ENCODE data around the gene PDLIM1. TPM values are rescaled to one million over a fixed set of nuclear protein-coding genes. Genes with fewer than 3 reads are reported as not detected.

Gene PDLIM1
- total and polyA plus RNA-seq, 9 of the 15 experiments (the other 6 are each of a cell fraction or from before 2014, with no cell fraction given), result 19.8 to 164 (median 39.1) TPM

- TF ChIP-seq USF2 (CRISPR knock-in tag; IDR thresholded peaks at IDR 0.05) (no peak), ZNF79 (CRISPR knock-in tag; IDR thresholded peaks at IDR 0.05; ENCODE audit: low read depth) (no peak), NCOA6 (IDR thresholded peaks at IDR 0.05) (no peak), MAFK (IDR thresholded peaks at IDR 0.05; ENCODE audit: low read length) (no peak), ESRRA (IDR thresholded peaks at IDR 0.05; ENCODE audit: borderline replicate concordance, low read depth) (no peak; the same call in 1 of the 2 replicates), SMARCE1 (IDR thresholded peaks at IDR 0.05) (peak; percentile 78; the same call in 1 of the 2 replicates), ZNF551 (CRISPR knock-in tag; IDR thresholded peaks at IDR 0.05) (no peak), MTA3 (IDR thresholded peaks at IDR 0.05; ENCODE audit: borderline replicate concordance) (0 out of 2 replicates have a peak, but pooled peaks have one; percentile 13), KAT2B (IDR thresholded peaks at IDR 0.05; ENCODE audit: low read depth, low read length) (no peak), ZNF318 (IDR thresholded peaks at IDR 0.05; ENCODE audit: borderline replicate concordance in 1 of 2, low read depth in 1 of 2) (no peak), MTA2 (IDR thresholded peaks at IDR 0.05; ENCODE audit: low read depth) (peak; percentile 11; the same call in 1 of the 2 replicates), POLR2G (IDR thresholded peaks at IDR 0.05; ENCODE audit: low read depth, low read length) (no peak)
- TF ChIP-seq, protein P1, sequence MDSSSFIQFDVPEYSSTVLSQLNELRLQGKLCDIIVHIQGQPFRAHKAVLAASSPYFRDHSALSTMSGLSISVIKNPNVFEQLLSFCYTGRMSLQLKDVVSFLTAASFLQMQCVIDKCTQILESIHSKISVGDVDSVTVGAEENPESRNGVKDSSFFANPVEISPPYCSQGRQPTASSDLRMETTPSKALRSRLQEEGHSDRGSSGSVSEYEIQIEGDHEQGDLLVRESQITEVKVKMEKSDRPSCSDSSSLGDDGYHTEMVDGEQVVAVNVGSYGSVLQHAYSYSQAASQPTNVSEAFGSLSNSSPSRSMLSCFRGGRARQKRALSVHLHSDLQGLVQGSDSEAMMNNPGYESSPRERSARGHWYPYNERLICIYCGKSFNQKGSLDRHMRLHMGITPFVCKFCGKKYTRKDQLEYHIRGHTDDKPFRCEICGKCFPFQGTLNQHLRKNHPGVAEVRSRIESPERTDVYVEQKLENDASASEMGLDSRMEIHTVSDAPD (CRISPR knock-in tag; IDR thresholded peaks at IDR 0.05), result no peak
Measured at GRCh38 chr10:95308389-95309302, 17.8 kb upstream of the PDLIM1 start (continued).

All from K562 (cell line).